IPS DF 6.9 (cell line): ENCODE measurements around the gene ARL15.

Source experiments
- DNase-seq: peaks from one replicate; pipeline ENCODE4 v3.0.0-alpha.2; 2013; ENCODE audit warnings: low read depth, low spot score
- H3K27ac ChIP-seq: one replicate; pipeline ENCODE4 v1.5.1; 2013; ENCODE audit warnings: low read length, control low read depth
- H3K27me3 ChIP-seq: 2 replicates; pipeline ENCODE4 v1.6.1; 2013; ENCODE audit warnings: mild to moderate bottlenecking, low read length; ENCODE audit not compliant: control insufficient read depth, insufficient read depth
- H3K36me3 ChIP-seq: 2 replicates; pipeline ENCODE4 v1.6.1; 2013; ENCODE audit warnings: low read length; ENCODE audit not compliant: control insufficient read depth, insufficient read depth
- H3K4me1 ChIP-seq: 2 replicates; pipeline ENCODE4 v1.6.1; 2013; ENCODE audit warnings: low read length; ENCODE audit not compliant: control insufficient read depth, insufficient read depth
- H3K4me3 ChIP-seq: 2 replicates; pipeline ENCODE4 v1.5.1; 2013; ENCODE audit warnings: mild to moderate bottlenecking, low read length
- H3K9me3 ChIP-seq: 2 replicates; pipeline ENCODE4 v1.6.1; 2013; ENCODE audit warnings: low read length, inconsistent platforms; ENCODE audit not compliant: control insufficient read depth, insufficient read depth
- WGBS: extraction: QIAGEN DNeasy Blood & Tissue Kit; methylation state at CpG from one replicate; pipeline ENCODE4 v1.1.7; 2013; ENCODE audit warnings: mixed read lengths, missing lambda C conversion rate; ENCODE audit not compliant: insufficient read length, insufficient coverage; 5-methylcytosine and 5-hydroxymethylcytosine counted together

The ARL15 gene

GRCh38 chr5:54178991-54179390 is 131.4 kb downstream of the ARL15 start:
- Histone ChIP-seq H3K36me3 (no peaks in the 10 kb centered on the region), H3K4me1 (no peaks in the 10 kb centered on the region), H3K9me3 (no peaks in the 10 kb centered on the region), H3K27me3 (no peaks in the 10 kb centered on the region), H3K27ac (no peak overlapping the region), H3K4me3 (no peak overlapping the region)
- no peak for DNase-seq
- no CpG with 5 or more reads among the region's 4 CpGs for WGBS

DNA sequence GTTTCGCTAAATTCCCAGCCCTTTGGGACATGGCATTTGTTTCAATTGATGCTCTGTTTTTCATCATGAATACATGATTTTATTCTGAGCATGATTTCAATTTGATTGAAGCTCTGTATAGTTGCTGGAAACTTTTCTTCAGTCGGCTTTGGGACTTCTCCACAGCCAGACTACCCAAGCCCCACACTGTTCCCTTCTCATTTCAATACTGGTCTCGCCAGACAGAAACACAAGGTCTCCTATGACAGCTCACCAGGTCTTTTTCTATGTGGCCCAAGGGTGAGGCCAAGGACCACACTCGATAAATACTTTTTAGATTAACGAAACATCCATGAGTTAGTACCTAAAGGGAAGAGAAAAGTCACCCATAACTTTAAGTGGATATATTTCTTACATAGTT is 132.2 kb downstream of the ARL15 start:
- Histone ChIP-seq H3K36me3 (no peaks in the 10 kb centered on the region), H3K27me3 (no peaks in the 10 kb centered on the region), H3K4me3 (no peak overlapping the region), H3K9me3 (no peaks in the 10 kb centered on the region), H3K4me1 (no peaks in the 10 kb centered on the region), H3K27ac (no peak overlapping the region)
- no CpG with 5 or more reads among the region's 5 CpGs for WGBS
- no peak for DNase-seq

DNA sequence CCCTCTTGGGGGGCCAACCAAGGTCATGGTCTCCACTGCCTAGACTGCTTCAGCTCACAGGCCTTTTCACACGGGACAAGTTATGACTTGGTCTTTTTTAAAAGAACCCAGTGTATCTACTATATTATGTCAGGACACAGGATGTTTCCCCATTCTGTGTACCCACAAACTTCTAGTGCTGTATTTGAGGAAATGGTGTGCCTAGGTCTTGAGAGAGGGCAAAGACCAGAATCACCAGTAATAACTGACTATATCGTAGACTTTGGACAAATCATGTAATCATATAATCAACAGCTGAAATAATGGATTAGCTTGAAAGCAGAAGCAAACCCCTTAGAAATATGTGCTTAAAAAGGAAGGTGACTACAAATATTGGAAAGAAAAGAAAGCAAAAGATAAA is 133.3 kb downstream of the ARL15 start:
- H3K36me3 ChIP-seq: no peaks in the 10 kb centered on the region
- no peaks in the 10 kb centered on the region for H3K9me3 ChIP-seq
- DNase-seq: no peak
- H3K4me3 ChIP-seq: no peak overlapping the region
- no peaks in the 10 kb centered on the region for H3K27me3 ChIP-seq
- no peak overlapping the region for H3K27ac ChIP-seq
- H3K4me1 ChIP-seq: no peaks in the 10 kb centered on the region
- no CpG with 5 or more reads among the region's 2 CpGs for WGBS

DNA sequence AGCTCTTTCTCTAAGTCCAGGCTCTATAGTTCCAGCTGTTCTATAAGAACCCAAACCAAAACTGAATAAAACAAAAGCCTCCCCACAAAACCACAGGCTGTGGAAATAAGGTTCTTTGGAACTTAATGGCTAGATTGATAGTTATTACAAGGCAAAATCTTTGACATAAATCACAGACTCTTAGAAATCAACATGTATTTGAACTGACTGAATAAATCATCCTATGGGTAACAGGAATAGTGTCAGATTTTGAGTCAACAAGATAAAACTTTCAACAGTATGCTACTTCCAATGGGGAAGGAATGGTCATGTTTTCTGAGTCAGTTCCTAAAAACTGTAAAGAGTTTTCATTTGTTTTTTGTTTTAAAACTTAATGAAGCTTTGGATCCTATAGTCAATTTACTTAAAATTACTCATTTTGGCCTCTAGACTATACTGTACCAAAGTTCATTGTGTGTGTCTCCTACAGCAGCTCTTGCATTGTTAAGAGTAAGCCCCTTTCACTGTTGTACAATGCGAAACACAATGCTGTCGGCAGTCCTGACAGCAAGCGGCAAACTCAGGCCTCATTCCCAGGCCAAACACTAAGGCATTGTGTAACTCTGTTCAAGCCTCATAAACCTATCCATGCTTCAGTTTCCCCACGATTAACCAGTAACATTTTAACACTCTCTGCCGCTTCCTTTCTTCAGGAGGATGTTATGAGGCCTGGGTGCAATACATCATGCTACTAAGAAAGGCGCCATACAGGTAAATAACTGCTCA is 134.1 kb downstream of the ARL15 start:
- no peak overlapping the region for H3K27ac ChIP-seq
- H3K4me3 ChIP-seq: no peak overlapping the region
- H3K4me1 ChIP-seq: no peaks in the 10 kb centered on the region
- H3K27me3 ChIP-seq: no peaks in the 10 kb centered on the region
- no peaks in the 10 kb centered on the region for H3K9me3 ChIP-seq
- H3K36me3 ChIP-seq: no peaks in the 10 kb centered on the region
- no peak for DNase-seq
- no CpG with 5 or more reads among the region's 6 CpGs for WGBS

GRCh38 chr5:54173251-54173650 is 137.1 kb downstream of the ARL15 start:
- no peak overlapping the region for H3K27ac ChIP-seq
- H3K36me3 ChIP-seq: no peaks in the 10 kb centered on the region
- no peaks in the 10 kb centered on the region for H3K27me3 ChIP-seq
- DNase-seq: no peak
- H3K4me3 ChIP-seq: no peak overlapping the region
- 100% methylated on average over 1 of the region's 2 CpGs for WGBS
- H3K4me1 ChIP-seq: no peaks in the 10 kb centered on the region
- H3K9me3 ChIP-seq: no peaks in the 10 kb centered on the region

GRCh38 chr5:54171645-54172384 is 138.6 kb downstream of the ARL15 start:
- WGBS: no CpG with 5 or more reads among the region's 6 CpGs
- H3K9me3 ChIP-seq: no peaks in the 10 kb centered on the region
- no peaks in the 10 kb centered on the region for H3K27me3 ChIP-seq
- no peak overlapping the region for H3K27ac ChIP-seq
- no peak overlapping the region for H3K4me3 ChIP-seq
- no peak for DNase-seq
- H3K36me3 ChIP-seq: no peaks in the 10 kb centered on the region
- H3K4me1 ChIP-seq: no peaks in the 10 kb centered on the region

DNA sequence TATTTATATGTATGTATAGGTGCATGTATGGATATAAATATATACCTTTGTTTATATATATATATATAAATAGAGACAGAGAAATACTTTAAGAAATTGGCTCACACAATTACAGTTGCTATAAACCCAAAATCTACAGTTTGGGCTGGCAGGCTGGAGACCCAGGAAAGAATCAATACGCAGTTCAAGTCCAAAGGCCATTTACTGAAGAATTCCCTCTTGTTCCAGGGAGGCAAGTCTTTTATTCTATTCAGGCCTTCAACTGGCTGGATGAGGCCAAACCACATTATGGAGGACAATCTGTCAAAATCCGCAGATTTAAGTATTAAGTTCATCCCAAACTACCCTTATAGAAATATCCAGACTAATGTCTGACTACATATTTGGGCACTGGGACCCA is 144.7 kb downstream of the ARL15 start:
- H3K36me3 ChIP-seq: no peaks in the 10 kb centered on the region
- no peaks in the 10 kb centered on the region for H3K4me1 ChIP-seq
- H3K9me3 ChIP-seq: no peaks in the 10 kb centered on the region
- DNase-seq: no peak
- no peak overlapping the region for H3K4me3 ChIP-seq
- H3K27ac ChIP-seq: no peak overlapping the region
- no CpG with 5 or more reads among the region's 2 CpGs for WGBS
- H3K27me3 ChIP-seq: no peaks in the 10 kb centered on the region

DNA sequence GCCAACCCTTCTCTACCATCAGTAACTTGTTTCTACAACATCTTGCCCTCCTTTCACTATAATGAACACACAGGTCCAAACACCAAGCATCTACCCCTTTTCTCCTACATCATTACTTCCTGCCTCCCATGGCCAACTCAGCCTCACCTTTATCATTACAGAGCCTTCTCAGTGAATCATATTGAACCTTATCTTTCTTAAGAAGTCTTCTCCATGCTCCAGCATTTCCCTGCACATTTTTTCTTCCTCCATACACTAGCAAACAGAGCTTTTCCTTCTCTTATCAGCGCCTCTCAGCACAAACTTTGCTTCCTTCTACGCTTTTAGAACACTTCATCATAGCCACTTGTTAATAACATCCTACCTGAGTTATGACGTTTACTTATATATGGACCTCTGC is 148.2 kb downstream of the ARL15 start:
- Histone ChIP-seq H3K27me3 (no peaks in the 10 kb centered on the region), H3K27ac (no peak overlapping the region), H3K9me3 (no peaks in the 10 kb centered on the region), H3K36me3 (no peaks in the 10 kb centered on the region), H3K4me1 (no peaks in the 10 kb centered on the region), H3K4me3 (no peak overlapping the region)
- no peak for DNase-seq
- WGBS: no CpG with 5 or more reads among the region's 3 CpGs

DNA sequence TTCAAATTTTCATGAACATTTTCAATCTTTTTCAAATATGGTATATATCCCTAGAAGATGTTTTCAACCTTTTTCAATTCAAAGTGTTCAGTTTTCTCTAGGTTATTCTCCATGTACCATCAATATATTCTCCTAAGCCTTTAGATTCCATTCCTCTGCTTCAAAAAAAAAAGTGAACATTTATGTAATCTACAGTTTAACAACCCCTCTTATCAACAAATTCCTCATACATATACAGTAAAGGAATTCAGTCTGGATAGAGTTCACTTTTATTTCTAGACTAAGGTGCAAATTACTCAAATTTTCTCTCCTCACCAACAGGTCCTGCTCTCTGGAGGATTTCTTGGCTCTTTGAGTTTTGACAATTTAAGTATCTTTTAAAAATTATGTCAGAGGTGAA is 150.0 kb downstream of the ARL15 start:
- Histone ChIP-seq H3K9me3 (no peaks in the 10 kb centered on the region), H3K27ac (no peak overlapping the region), H3K36me3 (no peaks in the 10 kb centered on the region), H3K4me3 (no peak overlapping the region), H3K4me1 (no peaks in the 10 kb centered on the region), H3K27me3 (no peaks in the 10 kb centered on the region)
- no peak for DNase-seq

DNA sequence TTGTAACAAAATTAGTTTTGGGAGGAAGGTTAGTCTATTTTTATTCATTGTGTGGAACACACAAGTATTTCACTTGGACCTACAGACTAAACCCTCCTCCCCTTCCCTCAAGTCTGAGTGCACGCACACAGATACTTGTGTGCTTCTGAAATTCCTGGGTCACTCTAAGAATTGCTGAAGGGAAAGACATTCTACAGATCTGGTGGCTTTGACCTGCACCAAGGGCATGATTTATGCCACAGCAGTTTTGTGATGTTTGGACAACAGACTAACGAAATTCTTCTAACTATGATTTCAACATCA is 150.5 kb downstream of the ARL15 start:
- no peaks in the 10 kb centered on the region for H3K9me3 ChIP-seq
- no peaks in the 10 kb centered on the region for H3K27me3 ChIP-seq
- H3K4me1 ChIP-seq: no peaks in the 10 kb centered on the region
- DNase-seq: no peak
- H3K4me3 ChIP-seq: no peak overlapping the region
- no CpG with 5 or more reads among the region's 2 CpGs for WGBS
- no peaks in the 10 kb centered on the region for H3K36me3 ChIP-seq
- H3K27ac ChIP-seq: no peak overlapping the region
